WTC11 (cell line): Measurements from ENCODE around the gene ZNF680. TPM values are rescaled to one million over a fixed set of nuclear protein-coding genes. Genes with fewer than 3 reads are reported as not detected.

Experiments used
- ATAC-seq: fragments of 200-7000 bp; cut with Tn5 transposase; 2 replicates; pipeline ENCODE4 v1.10.0; 2021; ENCODE audit warnings: mild to moderate bottlenecking, moderate library complexity
- CTCF ChIA-PET: fragments of 300-600 bp; sonication (Branson Sonifier 250); formaldehyde crosslinking; loops from one replicate; lab custom pipeline; 2021; ENCODE audit warnings: antibody characterized with exemption; lab: Charles Lee
- POLR2A ChIA-PET: fragments of 350-600 bp; sonication (Branson Sonifier 250); formaldehyde crosslinking; loops from one replicate; lab custom pipeline; 2021; ENCODE audit warnings: antibody characterized with exemption; lab: Charles Lee
- DNase-seq: peaks from one replicate; pipeline ENCODE4 v3.0.0; 2021; ENCODE audit warnings: low spot score
- H3K27ac Mint-ChIP-seq: 2 replicates; pipeline ENCODE4 v1.8.0; 2021; ENCODE audit warnings: mixed read lengths
- H3K27me3 Mint-ChIP-seq: 2 replicates; pipeline ENCODE4 v1.8.0; 2021; ENCODE audit warnings: low read depth, mild to moderate bottlenecking, moderate library complexity, mixed read lengths
- H3K36me3 Mint-ChIP-seq: 2 replicates; pipeline ENCODE4 v1.8.0; 2021; ENCODE audit warnings: mixed read lengths
- H3K4me1 Mint-ChIP-seq: 2 replicates; pipeline ENCODE4 v1.8.0; 2022; ENCODE audit warnings: mixed read lengths
- H3K4me3 Mint-ChIP-seq: 2 replicates; pipeline ENCODE4 v1.8.0; 2021; ENCODE audit warnings: mild to moderate bottlenecking, moderate library complexity, mixed read lengths
- H3K9me3 Mint-ChIP-seq: 2 replicates; pipeline ENCODE4 v1.8.0; 2021; ENCODE audit warnings: mixed read lengths
- ELF4 ChIP-seq: sonication (generic); formaldehyde crosslinking; IDR thresholded peaks from 2 replicates; pipeline ENCODE4 v1.8.1; 2022; ENCODE audit warnings: low read depth, mild to moderate bottlenecking, moderate library complexity, missing genetic modification reagents
- ERG ChIP-seq: fragments of 250-450 bp; sonication (Bioruptor Pico); IDR thresholded peaks from 2 replicates; pipeline ENCODE4 v1.8.0; 2021; ENCODE audit warnings: mild to moderate bottlenecking
- GRHL2 ChIP-seq: fragments of 250-450 bp; sonication (Bioruptor Pico); IDR thresholded peaks from 2 replicates; pipeline ENCODE4 v1.8.0; 2022; ENCODE audit warnings: mild to moderate bottlenecking, moderate library complexity; ENCODE audit not compliant: insufficient replicate concordance, severe bottlenecking
- JAZF1 ChIP-seq: fragments of 250-450 bp; sonication (Bioruptor Pico); IDR thresholded peaks from 2 replicates; pipeline ENCODE4 v1.9.0; 2021; ENCODE audit warnings: moderate library complexity, mild to moderate bottlenecking, inconsistent platforms
- MXD4 ChIP-seq: fragments of 250-450 bp; sonication (Bioruptor Pico); IDR thresholded peaks from 2 replicates; pipeline ENCODE4 v1.8.0; 2021; ENCODE audit warnings: mild to moderate bottlenecking, moderate library complexity, borderline replicate concordance
- MYBL2 ChIP-seq: sonication (generic); formaldehyde crosslinking; IDR thresholded peaks from 2 replicates; pipeline ENCODE4 v1.8.1; 2023; ENCODE audit warnings: mild to moderate bottlenecking, moderate library complexity, missing genetic modification reagents
- NFATC4 ChIP-seq: fragments of 250-450 bp; sonication (Bioruptor Pico); IDR thresholded peaks from 2 replicates; pipeline ENCODE4 v1.9.0; 2021; ENCODE audit warnings: mild to moderate bottlenecking
- NFE2L1 ChIP-seq: sonication (generic); formaldehyde crosslinking; IDR thresholded peaks from 2 replicates; pipeline ENCODE4 v1.8.1; 2023; ENCODE audit warnings: missing genetic modification reagents
- NR3C1 ChIP-seq: sonication (generic); formaldehyde crosslinking; conservative IDR thresholded peaks from 2 replicates; pipeline ENCODE4 v1.8.1; 2023; ENCODE audit warnings: low read depth, mild to moderate bottlenecking, missing genetic modification reagents
- PRRX2 ChIP-seq: fragments of 250-450 bp; sonication (Bioruptor Pico); IDR thresholded peaks from 2 replicates; pipeline ENCODE4 v1.8.0; 2021; ENCODE audit warnings: mild to moderate bottlenecking
- RELA ChIP-seq: sonication (generic); formaldehyde crosslinking; IDR thresholded peaks from 2 replicates; pipeline ENCODE4 v1.8.1; 2022; ENCODE audit warnings: missing genetic modification reagents, mild to moderate bottlenecking, borderline replicate concordance
- RORB ChIP-seq: fragments of 250-450 bp; sonication (Bioruptor Pico); IDR thresholded peaks from 2 replicates; pipeline ENCODE4 v1.9.0; 2021; ENCODE audit warnings: mild to moderate bottlenecking
- SOX15 ChIP-seq: fragments of 250-450 bp; sonication (Bioruptor Pico); IDR thresholded peaks from 2 replicates; pipeline ENCODE4 v1.9.0; 2021; ENCODE audit warnings: mild to moderate bottlenecking
- SP1 ChIP-seq: sonication (generic); formaldehyde crosslinking; conservative IDR thresholded peaks from 2 replicates; pipeline ENCODE4 v1.8.1; 2022; ENCODE audit warnings: missing genetic modification reagents
- TEAD1 ChIP-seq: sonication (generic); formaldehyde crosslinking; IDR thresholded peaks from 2 replicates; pipeline ENCODE4 v1.8.0; 2022; ENCODE audit warnings: mild to moderate bottlenecking, missing genetic modification reagents
- TEAD4 ChIP-seq: sonication (generic); formaldehyde crosslinking; IDR thresholded peaks from 2 replicates; pipeline ENCODE4 v1.8.0; 2022; ENCODE audit warnings: mild to moderate bottlenecking, missing genetic modification reagents
- ZNF121 ChIP-seq: sonication (generic); formaldehyde crosslinking; IDR thresholded peaks from 2 replicates; pipeline ENCODE4 v1.8.0; 2023; ENCODE audit warnings: missing genetic modification reagents
- ZNF138 ChIP-seq: sonication (generic); formaldehyde crosslinking; conservative IDR thresholded peaks from 2 replicates; pipeline ENCODE4 v1.8.1; 2022; ENCODE audit warnings: mild to moderate bottlenecking, moderate library complexity, missing genetic modification reagents
- ZNF263 ChIP-seq: sonication (generic); formaldehyde crosslinking; IDR thresholded peaks from 2 replicates; pipeline ENCODE4 v1.8.1; 2022; ENCODE audit warnings: low read depth, mild to moderate bottlenecking, moderate library complexity, missing genetic modification reagents
- ZNF281 ChIP-seq: sonication (generic); formaldehyde crosslinking; IDR thresholded peaks from 2 replicates; pipeline ENCODE4 v1.8.0; 2023; ENCODE audit warnings: mild to moderate bottlenecking, missing genetic modification reagents
- ZNF396 ChIP-seq: fragments of 250-450 bp; sonication (Bioruptor Pico); IDR thresholded peaks from 2 replicates; pipeline ENCODE4 v1.8.0; 2021; ENCODE audit warnings: mild to moderate bottlenecking, moderate library complexity, borderline replicate concordance
- ZNF416 ChIP-seq: fragments of 250-450 bp; sonication (Bioruptor Pico); IDR thresholded peaks from 2 replicates; pipeline ENCODE4 v1.9.0; 2021; ENCODE audit warnings: mild to moderate bottlenecking, inconsistent platforms
- ZNF423 ChIP-seq: fragments of 250-450 bp; sonication (Bioruptor Pico); IDR thresholded peaks from 2 replicates; pipeline ENCODE4 v2.1.2; 2022; ENCODE audit warnings: mild to moderate bottlenecking, moderate library complexity
- total RNA-seq: library from RNA; stranded (reverse); gene quantifications from 3 replicates; pipeline ENCODE4 v1.2.3, GENCODE V29; 2021
- TF ChIP-seq, protein P1 (sequence below): sonication (generic); formaldehyde crosslinking; IDR thresholded peaks from 2 replicates; pipeline ENCODE4 v1.8.1; 2022; ENCODE audit warnings: low read depth, missing genetic modification reagents, borderline replicate concordance
- TF ChIP-seq, protein P2 (sequence below): sonication (generic); formaldehyde crosslinking; IDR thresholded peaks from 2 replicates; pipeline ENCODE4 v1.8.0; 2022; ENCODE audit warnings: mild to moderate bottlenecking, missing genetic modification reagents

The ZNF680 gene
- total RNA-seq, 1 experiment from 2014 or later, result 13.9 TPM

- TF ChIP-seq ERG (CRISPR knock-in tag), result no peak
- TF ChIP-seq, protein P1, sequence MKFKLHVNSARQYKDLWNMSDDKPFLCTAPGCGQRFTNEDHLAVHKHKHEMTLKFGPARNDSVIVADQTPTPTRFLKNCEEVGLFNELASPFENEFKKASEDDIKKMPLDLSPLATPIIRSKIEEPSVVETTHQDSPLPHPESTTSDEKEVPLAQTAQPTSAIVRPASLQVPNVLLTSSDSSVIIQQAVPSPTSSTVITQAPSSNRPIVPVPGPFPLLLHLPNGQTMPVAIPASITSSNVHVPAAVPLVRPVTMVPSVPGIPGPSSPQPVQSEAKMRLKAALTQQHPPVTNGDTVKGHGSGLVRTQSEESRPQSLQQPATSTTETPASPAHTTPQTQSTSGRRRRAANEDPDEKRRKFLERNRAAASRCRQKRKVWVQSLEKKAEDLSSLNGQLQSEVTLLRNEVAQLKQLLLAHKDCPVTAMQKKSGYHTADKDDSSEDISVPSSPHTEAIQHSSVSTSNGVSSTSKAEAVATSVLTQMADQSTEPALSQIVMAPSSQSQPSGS (CRISPR knock-in tag), result no peak
- no peak for TF ChIP-seq ELF4 (CRISPR knock-in tag)
- TF ChIP-seq ZNF396 (CRISPR knock-in tag), result no peak
- no peak for TF ChIP-seq JAZF1
- no peak for TF ChIP-seq NFATC4 (CRISPR knock-in tag)
Observed at GRCh38 chr7:64509583-64509982, 53.3 kb downstream of the ZNF680 start (continued).

GRCh38 chr7:64504581-64505120 is 58.2 kb downstream of the ZNF680 start:
- CTCF ChIA-PET, result no interaction called here
- POLR2A ChIA-PET, result no interaction called here
- no peaks in the 10 kb centered on the region; the same call in 1 of the 2 replicates for H3K27me3 Mint-ChIP-seq
- peaks cover 54% of the 10 kb centered on the region for H3K36me3 Mint-ChIP-seq
- no peak overlapping the region for H3K27ac Mint-ChIP-seq
- DNase-seq, result no peak
- H3K4me1 Mint-ChIP-seq, result no peaks in the 10 kb centered on the region
- no peak for ATAC-seq
- H3K4me3 Mint-ChIP-seq, result no peak overlapping the region
- peaks cover 63% of the 10 kb centered on the region for H3K9me3 Mint-ChIP-seq
- TF ChIP-seq RELA (CRISPR knock-in tag) (no peak), ZNF121 (CRISPR knock-in tag) (no peak), TEAD1 (no peak), MYBL2 (CRISPR knock-in tag) (no peak), SOX15 (CRISPR knock-in tag) (no peak), ZNF423 (CRISPR knock-in tag) (no peak), NFE2L1 (no peak), ZNF263 (CRISPR knock-in tag) (no peak), RORB (no peak), PRRX2 (no peak), NR3C1 (CRISPR knock-in tag) (no peak), TEAD4 (no peak), MXD4 (no peak), GRHL2 (CRISPR knock-in tag) (no peak)
- TF ChIP-seq, protein P2, sequence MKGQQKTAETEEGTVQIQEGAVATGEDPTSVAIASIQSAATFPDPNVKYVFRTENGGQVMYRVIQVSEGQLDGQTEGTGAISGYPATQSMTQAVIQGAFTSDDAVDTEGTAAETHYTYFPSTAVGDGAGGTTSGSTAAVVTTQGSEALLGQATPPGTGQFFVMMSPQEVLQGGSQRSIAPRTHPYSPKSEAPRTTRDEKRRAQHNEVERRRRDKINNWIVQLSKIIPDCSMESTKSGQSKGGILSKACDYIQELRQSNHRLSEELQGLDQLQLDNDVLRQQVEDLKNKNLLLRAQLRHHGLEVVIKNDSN (CRISPR knock-in tag), result no peak

DNA sequence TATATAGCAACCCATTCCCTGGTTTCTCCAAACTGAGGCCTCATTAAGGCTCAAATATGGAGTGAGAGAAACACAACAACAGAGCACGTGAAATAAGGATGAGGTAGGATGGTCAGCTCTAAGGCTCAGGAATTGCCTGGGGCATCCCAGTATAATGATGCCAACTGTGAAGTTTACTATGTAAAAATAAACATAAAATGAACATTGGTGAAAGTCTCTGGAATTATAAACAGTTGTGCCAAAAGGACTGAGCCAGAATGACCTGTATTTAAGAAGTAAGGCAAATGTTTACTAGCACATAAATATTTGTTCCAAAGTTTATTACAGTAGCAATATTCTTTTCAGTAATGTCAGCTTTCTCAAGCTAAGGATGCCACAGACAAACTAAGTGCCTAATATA is 64.6 kb downstream of the ZNF680 start:
- CTCF ChIA-PET, result no interaction called here

More for the DNA sequence above, 64.6 kb downstream of the ZNF680 start:
- Mint-ChIP-seq H3K27me3 (peaks cover 5% of the 10 kb centered on the region; the same call in 1 of the 2 replicates), H3K4me1 (no peaks in the 10 kb centered on the region), H3K36me3 (peaks cover 45% of the 10 kb centered on the region), H3K9me3 (peaks cover 58% of the 10 kb centered on the region), H3K27ac (no peak overlapping the region), H3K4me3 (no peak overlapping the region)
- DNase-seq (no peak), ATAC-seq (no peak)
- TF ChIP-seq SP1 (CRISPR knock-in tag), result no peak
- no peak for TF ChIP-seq ZNF416 (CRISPR knock-in tag)
- no peak for TF ChIP-seq ZNF281
- no peak for TF ChIP-seq ZNF263 (CRISPR knock-in tag)
- no peak for TF ChIP-seq ZNF138 (CRISPR knock-in tag)
- POLR2A ChIA-PET, result no interaction called here
